Neural crest cell (in vitro differentiated cells): ENCODE measurements around the gene WAPL. TPM values are rescaled to one million over a fixed set of nuclear protein-coding genes. Genes with fewer than 3 reads are reported as not detected.

ENCODE experiments used
- DNase-seq: peaks from one replicate; pipeline ENCODE4 v3.0.0; 2021; ENCODE audit warnings: low read depth, mixed read lengths, low spot score
- H3K27ac Mint-ChIP-seq: one replicate; pipeline ENCODE4 v1.8.0; 2021; ENCODE audit warnings: mild to moderate bottlenecking, mixed read lengths; ENCODE audit not compliant: unreplicated experiment
- H3K27me3 Mint-ChIP-seq: 2 replicates; pipeline ENCODE4 v1.8.0; 2021; ENCODE audit warnings: low read depth, mild to moderate bottlenecking, mixed read lengths
- H3K36me3 Mint-ChIP-seq: 2 replicates; pipeline ENCODE4 v1.8.0; 2021; ENCODE audit warnings: low read depth, mild to moderate bottlenecking, mixed read lengths
- H3K4me1 Mint-ChIP-seq: 2 replicates; pipeline ENCODE4 v1.8.0; 2021; ENCODE audit warnings: mixed read lengths
- H3K4me3 Mint-ChIP-seq: one replicate; pipeline ENCODE4 v1.8.0; 2021; ENCODE audit warnings: mild to moderate bottlenecking, mixed read lengths
- H3K9me3 Mint-ChIP-seq: 2 replicates; pipeline ENCODE4 v1.8.0; 2021; ENCODE audit warnings: mixed read lengths
- total RNA-seq: library from RNA; stranded (reverse); gene quantifications from 2 replicates; pipeline ENCODE4 v1.2.1, GENCODE V29; 2021
- TF ChIP-seq, protein P1 (sequence below): fragments of 200-600 bp; sonication (generic); conservative IDR thresholded peaks from 2 replicates; pipeline ENCODE4 v1.5.0; 2021; ENCODE audit warnings: antibody characterized with exemption, mild to moderate bottlenecking

WAPL gene
- total RNA-seq, 1 donor from 2014 or later, result 54.0 TPM

DNA sequence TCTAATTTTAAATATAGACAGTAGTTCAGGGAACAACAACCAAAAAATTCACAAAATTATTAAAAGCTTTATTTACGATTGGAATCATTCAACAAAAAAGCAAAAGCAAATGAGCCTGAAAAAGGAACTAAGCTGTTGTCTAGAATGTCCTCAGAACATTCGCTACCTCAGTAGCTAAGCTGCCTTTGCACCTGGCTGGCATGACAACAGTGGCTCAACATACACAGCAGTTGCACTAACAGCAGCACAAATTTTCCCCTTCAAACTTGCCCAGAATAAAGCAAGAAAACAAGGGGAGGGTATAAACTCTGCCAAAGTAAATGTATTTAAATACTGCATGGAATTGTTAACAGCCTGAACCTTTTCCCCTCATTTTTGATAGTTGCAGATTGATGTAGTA is 84.6 kb downstream of the WAPL start:
- no peak overlapping the region for H3K27ac Mint-ChIP-seq
- no peaks in the 10 kb centered on the region for H3K27me3 Mint-ChIP-seq
- no peaks in the 10 kb centered on the region for H3K9me3 Mint-ChIP-seq
- H3K4me1 Mint-ChIP-seq, result no peaks in the 10 kb centered on the region
- no peak overlapping the region for H3K4me3 Mint-ChIP-seq
- peaks cover 18% of the 10 kb centered on the region for H3K36me3 Mint-ChIP-seq
- TF ChIP-seq, protein P1, sequence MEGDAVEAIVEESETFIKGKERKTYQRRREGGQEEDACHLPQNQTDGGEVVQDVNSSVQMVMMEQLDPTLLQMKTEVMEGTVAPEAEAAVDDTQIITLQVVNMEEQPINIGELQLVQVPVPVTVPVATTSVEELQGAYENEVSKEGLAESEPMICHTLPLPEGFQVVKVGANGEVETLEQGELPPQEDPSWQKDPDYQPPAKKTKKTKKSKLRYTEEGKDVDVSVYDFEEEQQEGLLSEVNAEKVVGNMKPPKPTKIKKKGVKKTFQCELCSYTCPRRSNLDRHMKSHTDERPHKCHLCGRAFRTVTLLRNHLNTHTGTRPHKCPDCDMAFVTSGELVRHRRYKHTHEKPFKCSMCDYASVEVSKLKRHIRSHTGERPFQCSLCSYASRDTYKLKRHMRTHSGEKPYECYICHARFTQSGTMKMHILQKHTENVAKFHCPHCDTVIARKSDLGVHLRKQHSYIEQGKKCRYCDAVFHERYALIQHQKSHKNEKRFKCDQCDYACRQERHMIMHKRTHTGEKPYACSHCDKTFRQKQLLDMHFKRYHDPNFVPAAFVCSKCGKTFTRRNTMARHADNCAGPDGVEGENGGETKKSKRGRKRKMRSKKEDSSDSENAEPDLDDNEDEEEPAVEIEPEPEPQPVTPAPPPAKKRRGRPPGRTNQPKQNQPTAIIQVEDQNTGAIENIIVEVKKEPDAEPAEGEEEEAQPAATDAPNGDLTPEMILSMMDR, result no peak
- DNase-seq, result no peak

DNA sequence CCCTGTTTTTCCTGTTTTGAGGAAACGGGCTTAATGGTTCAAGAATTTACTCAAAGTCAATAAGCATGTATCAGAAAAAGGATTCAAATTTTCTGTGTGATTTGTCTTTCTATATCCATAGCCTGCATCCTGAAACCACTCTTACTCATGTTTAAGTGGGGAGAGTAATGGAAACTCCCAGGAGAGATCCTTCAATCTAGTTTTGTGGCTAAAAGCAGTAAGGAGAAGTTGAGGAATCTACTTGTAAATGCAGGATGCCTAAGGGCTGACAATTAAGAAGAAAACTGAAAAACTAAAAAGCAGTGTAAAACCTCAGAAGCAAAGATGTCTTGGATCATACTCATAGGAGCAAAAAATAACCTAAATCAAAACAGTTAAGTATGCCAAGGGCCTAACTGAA is 86.9 kb downstream of the WAPL start:
- H3K27ac Mint-ChIP-seq, result no peak overlapping the region
- peaks cover 6% of the 10 kb centered on the region for H3K36me3 Mint-ChIP-seq
- H3K9me3 Mint-ChIP-seq, result no peaks in the 10 kb centered on the region
- no peaks in the 10 kb centered on the region for H3K27me3 Mint-ChIP-seq
- no peak overlapping the region for H3K4me3 Mint-ChIP-seq
- TF ChIP-seq, protein P1, result no peak
- DNase-seq, result no peak
- no peaks in the 10 kb centered on the region for H3K4me1 Mint-ChIP-seq

DNA sequence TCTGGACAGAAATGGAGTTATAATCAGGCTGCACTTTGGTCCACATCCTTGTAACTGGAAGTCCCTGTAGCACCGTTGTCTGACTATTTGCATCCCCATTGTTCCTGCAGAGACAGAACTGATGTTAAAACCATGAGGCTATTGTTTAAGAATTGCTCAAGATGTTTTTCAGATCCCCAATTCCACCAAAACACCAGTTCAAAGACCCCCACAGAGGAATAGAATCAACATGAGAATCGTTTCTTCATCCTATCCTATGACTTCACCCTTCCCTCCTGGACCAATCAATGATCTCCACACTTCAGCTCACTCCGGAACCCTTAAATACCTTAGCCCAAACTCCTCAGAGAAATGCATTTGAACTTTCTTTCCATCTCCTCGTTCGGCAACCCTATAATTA is 97.9 kb downstream of the WAPL start:
- H3K36me3 Mint-ChIP-seq, result no peaks in the 10 kb centered on the region
- no peaks in the 10 kb centered on the region for H3K4me1 Mint-ChIP-seq
- TF ChIP-seq, protein P1, result no peak
- DNase-seq, result no peak
- no peak overlapping the region for H3K27ac Mint-ChIP-seq
- peaks cover 23% of the 10 kb centered on the region for H3K27me3 Mint-ChIP-seq
- no peaks in the 10 kb centered on the region for H3K9me3 Mint-ChIP-seq
- no peak overlapping the region for H3K4me3 Mint-ChIP-seq

DNA sequence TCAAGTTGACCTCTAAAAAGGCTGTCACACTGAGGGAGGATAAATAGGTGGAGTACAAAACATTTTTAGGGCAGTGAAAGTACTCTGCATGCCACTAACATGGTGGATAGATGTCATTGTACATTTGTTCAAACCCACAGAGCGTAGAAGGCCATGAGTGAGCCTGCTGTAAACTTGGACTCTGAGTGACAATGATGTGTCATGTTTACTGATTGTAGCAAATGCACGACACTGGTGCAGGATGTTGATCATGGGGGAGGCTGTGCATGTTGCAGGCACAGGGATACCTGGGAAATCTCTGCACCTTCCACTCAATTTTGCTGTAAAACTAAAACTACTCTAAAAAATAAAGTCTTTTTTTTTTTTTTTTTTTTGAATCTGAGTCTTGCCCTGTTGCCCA is 102.5 kb downstream of the WAPL start:
- Mint-ChIP-seq H3K4me3 (no peak overlapping the region), H3K27me3 (peaks cover 31% of the 10 kb centered on the region), H3K9me3 (no peaks in the 10 kb centered on the region), H3K4me1 (no peaks in the 10 kb centered on the region), H3K36me3 (no peaks in the 10 kb centered on the region), H3K27ac (no peak overlapping the region)
- DNase-seq, result no peak
- TF ChIP-seq, protein P1, result no peak

DNA sequence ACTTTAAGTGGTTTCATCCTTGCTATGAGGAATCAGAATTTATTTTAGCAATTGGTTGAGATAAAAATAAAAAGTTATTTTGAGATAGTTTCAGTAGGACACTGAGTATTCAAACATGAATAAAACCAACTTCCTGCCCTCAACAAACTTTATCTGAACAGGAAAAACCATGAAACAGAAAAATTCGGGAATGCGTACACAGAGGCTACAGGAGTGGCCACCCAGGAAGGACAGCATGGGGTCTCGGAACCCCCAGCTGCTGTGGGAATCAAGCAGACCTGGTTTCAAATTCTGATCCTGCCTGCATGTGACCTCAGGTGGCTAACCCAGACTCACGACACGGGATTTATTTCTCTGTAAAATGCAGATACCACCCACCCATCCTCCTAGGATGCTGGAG is 106.0 kb downstream of the WAPL start:
- TF ChIP-seq, protein P1, result no peak
- DNase-seq, result no peak
- H3K27ac Mint-ChIP-seq, result no peak overlapping the region
- peaks cover 3% of the 10 kb centered on the region for H3K9me3 Mint-ChIP-seq
- peaks cover 25% of the 10 kb centered on the region for H3K27me3 Mint-ChIP-seq
- H3K4me3 Mint-ChIP-seq, result no peak overlapping the region
- H3K36me3 Mint-ChIP-seq, result no peaks in the 10 kb centered on the region
- H3K4me1 Mint-ChIP-seq, result no peaks in the 10 kb centered on the region

DNA sequence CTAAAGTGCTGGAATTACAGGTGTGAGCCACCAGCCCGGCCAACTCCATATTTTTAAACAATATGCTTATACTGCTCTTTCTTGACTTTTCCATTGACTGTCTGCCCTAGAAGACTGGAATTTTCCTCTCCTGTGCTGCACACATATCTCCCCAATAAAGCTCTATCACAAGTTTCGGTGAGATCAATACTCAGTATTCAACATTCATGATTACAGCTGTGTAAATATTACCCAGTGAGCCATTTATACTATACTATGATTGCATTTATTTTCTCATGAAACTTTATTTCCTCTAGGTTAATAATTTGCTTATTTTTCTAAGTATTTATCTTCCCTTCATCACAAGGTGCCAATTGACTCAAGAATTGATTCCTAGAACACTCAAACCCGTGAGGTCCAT is 106.5 kb downstream of the WAPL start:
- DNase-seq, result no peak
- Mint-ChIP-seq H3K27me3 (peaks cover 20% of the 10 kb centered on the region), H3K4me1 (no peaks in the 10 kb centered on the region), H3K4me3 (no peak overlapping the region), H3K36me3 (no peaks in the 10 kb centered on the region), H3K27ac (no peak overlapping the region), H3K9me3 (peaks cover 3% of the 10 kb centered on the region)
- TF ChIP-seq, protein P1, result no peak
